GM18909 (cell line): Measurements from ENCODE around the gene ARHGAP26.
A peak's percentile ranks its signal among the peaks of the same experiment; 100 is the strongest.
"Not testable (repeated sequence)": the region's sequence is repeated elsewhere in the genome, so short reads cannot be mapped to it uniquely, and the experiment has no call there.

Source experiments
- ATAC-seq: cut with Tn5 transposase; IDR thresholded peaks from one replicate; pipeline ENCODE4 v1.9.1; 2021; ENCODE audit warnings: mild to moderate bottlenecking; ENCODE audit not compliant: unreplicated experiment, poor library complexity

ARHGAP26 gene

GRCh38 chr5:143118222-143118621 is 348.0 kb downstream of the ARHGAP26 start:
- no peak for ATAC-seq

- ATAC-seq, result not testable (repeated sequence)
Measured at GRCh38 chr5:143118818-143119217, 348.6 kb downstream of the ARHGAP26 start.

- peak; percentile 52 for ATAC-seq
Measured at GRCh38 chr5:143119291-143119769, 349.2 kb downstream of the ARHGAP26 start.

GRCh38 chr5:143119881-143120341 is 349.7 kb downstream of the ARHGAP26 start:
- ATAC-seq, result no peak

GRCh38 chr5:143120460-143121134 is 350.4 kb downstream of the ARHGAP26 start:
- ATAC-seq, result no peak

GRCh38 chr5:143121135-143121475 is 350.9 kb downstream of the ARHGAP26 start:
- no peak for ATAC-seq

- ATAC-seq, result no peak
Measured at GRCh38 chr5:143124593-143124992, 354.4 kb downstream of the ARHGAP26 start.

- no peak for ATAC-seq
Measured at GRCh38 chr5:143126174-143127019, 356.2 kb downstream of the ARHGAP26 start.

- ATAC-seq, result no peak
Measured at GRCh38 chr5:143128412-143129071, 358.4 kb downstream of the ARHGAP26 start.

GRCh38 chr5:143129203-143129602 is 359.0 kb downstream of the ARHGAP26 start:
- ATAC-seq, result no peak

- no peak for ATAC-seq
Measured at GRCh38 chr5:143129910-143130612, 359.9 kb downstream of the ARHGAP26 start.

GRCh38 chr5:143130613-143131305 is 360.6 kb downstream of the ARHGAP26 start:
- ATAC-seq, result no peak

- ATAC-seq, result no peak
Measured at GRCh38 chr5:143131972-143132371, 361.8 kb downstream of the ARHGAP26 start.

GRCh38 chr5:143132739-143133138 is 362.6 kb downstream of the ARHGAP26 start:
- ATAC-seq, result no peak

GRCh38 chr5:143133721-143134120 is 363.5 kb downstream of the ARHGAP26 start:
- ATAC-seq, result no peak

- no peak for ATAC-seq
Measured at GRCh38 chr5:143134269-143134668, 364.1 kb downstream of the ARHGAP26 start.

- ATAC-seq, result peak; percentile 64
Measured at GRCh38 chr5:143134900-143135299, 364.7 kb downstream of the ARHGAP26 start.

- ATAC-seq, result no peak
Measured at GRCh38 chr5:143135832-143136551, 365.8 kb downstream of the ARHGAP26 start.

GRCh38 chr5:143138839-143139238 is 368.7 kb downstream of the ARHGAP26 start:
- no peak for ATAC-seq
